DOHH2 (cell line): ENCODE data around the gene METTL18.

Source experiments
- H3F3A ChIP-seq: fragments of 200-600 bp; sonication (generic), shearing (Covaris generic); 2 replicates; pipeline ENCODE4 v1.6.0; 2016; ENCODE audit warnings: antibody characterized with exemption, mild to moderate bottlenecking; ENCODE audit not compliant: control insufficient read depth, insufficient read depth
- H3K27ac ChIP-seq: fragments of 200-600 bp; sonication (generic); 2 replicates; pipeline ENCODE4 v1.5.1; 2014; ENCODE audit warnings: low read depth, mild to moderate bottlenecking, low read length, moderate library complexity
- H3K27me3 ChIP-seq: fragments of 200-600 bp; sonication (generic); 2 replicates; pipeline ENCODE4 v1.6.1; 2014; ENCODE audit warnings: mild to moderate bottlenecking, low read length, mixed read lengths; ENCODE audit not compliant: control insufficient read depth
- H3K36me3 ChIP-seq: fragments of 200-600 bp; sonication (generic); 2 replicates; pipeline ENCODE4 v1.6.1; 2014; ENCODE audit warnings: mild to moderate bottlenecking, low read length, moderate library complexity, mixed read lengths; ENCODE audit not compliant: control insufficient read depth
- H3K4me1 ChIP-seq: fragments of 200-600 bp; sonication (generic); 2 replicates; pipeline ENCODE4 v1.6.1; 2014; ENCODE audit warnings: mild to moderate bottlenecking, low read length, mixed read lengths; ENCODE audit not compliant: control insufficient read depth
- H3K4me2 ChIP-seq: fragments of 200-600 bp; sonication (generic); 2 replicates; pipeline ENCODE4 v1.6.0; 2014; ENCODE audit warnings: mild to moderate bottlenecking, low read length, moderate library complexity
- H3K4me3 ChIP-seq: fragments of 200-600 bp; sonication (generic); 2 replicates; pipeline ENCODE4 v1.5.1; 2014; ENCODE audit warnings: mild to moderate bottlenecking, low read length, mixed read lengths
- H3K79me2 ChIP-seq: fragments of 200-600 bp; sonication (generic); 2 replicates; pipeline ENCODE4 v1.6.1; 2014; ENCODE audit warnings: mild to moderate bottlenecking, low read length, mixed read lengths; ENCODE audit not compliant: control insufficient read depth
- H3K9me2 ChIP-seq: fragments of 200-600 bp; sonication (generic); replicated peaks from 2 replicates; pipeline ENCODE4 v1.6.1; 2014; ENCODE audit warnings: mild to moderate bottlenecking, low read length, mixed read lengths; ENCODE audit not compliant: control insufficient read depth
- H3K9me3 ChIP-seq: fragments of 200-600 bp; sonication (generic); 2 replicates; pipeline ENCODE4 v1.6.1; 2014; ENCODE audit warnings: antibody characterized with exemption, low read length, mixed read lengths; ENCODE audit not compliant: control insufficient read depth, insufficient read depth
- H4K20me1 ChIP-seq: fragments of 200-600 bp; sonication (generic); 2 replicates; pipeline ENCODE4 v1.6.0; 2014; ENCODE audit warnings: low read depth, mild to moderate bottlenecking, antibody characterized with exemption, low read length, moderate library complexity; ENCODE audit not compliant: control insufficient read depth, insufficient read depth
- EZH2phosphoT487 ChIP-seq: fragments of 200-600 bp; sonication (generic); IDR thresholded peaks from 2 replicates; pipeline ENCODE4 v1.6.1; 2017; ENCODE audit warnings: borderline replicate concordance, mild to moderate bottlenecking, antibody characterized with exemption, low read length, moderate library complexity, mixed read lengths
- TF ChIP-seq, protein P1 (sequence below): fragments of 200-600 bp; sonication (generic); IDR thresholded peaks from one replicate; pipeline ENCODE4 v1.5.1; 2014; ENCODE audit warnings: antibody characterized with exemption, mild to moderate bottlenecking, low read depth, low read length; ENCODE audit not compliant: poor library complexity, severe bottlenecking

METTL18 gene

DNA sequence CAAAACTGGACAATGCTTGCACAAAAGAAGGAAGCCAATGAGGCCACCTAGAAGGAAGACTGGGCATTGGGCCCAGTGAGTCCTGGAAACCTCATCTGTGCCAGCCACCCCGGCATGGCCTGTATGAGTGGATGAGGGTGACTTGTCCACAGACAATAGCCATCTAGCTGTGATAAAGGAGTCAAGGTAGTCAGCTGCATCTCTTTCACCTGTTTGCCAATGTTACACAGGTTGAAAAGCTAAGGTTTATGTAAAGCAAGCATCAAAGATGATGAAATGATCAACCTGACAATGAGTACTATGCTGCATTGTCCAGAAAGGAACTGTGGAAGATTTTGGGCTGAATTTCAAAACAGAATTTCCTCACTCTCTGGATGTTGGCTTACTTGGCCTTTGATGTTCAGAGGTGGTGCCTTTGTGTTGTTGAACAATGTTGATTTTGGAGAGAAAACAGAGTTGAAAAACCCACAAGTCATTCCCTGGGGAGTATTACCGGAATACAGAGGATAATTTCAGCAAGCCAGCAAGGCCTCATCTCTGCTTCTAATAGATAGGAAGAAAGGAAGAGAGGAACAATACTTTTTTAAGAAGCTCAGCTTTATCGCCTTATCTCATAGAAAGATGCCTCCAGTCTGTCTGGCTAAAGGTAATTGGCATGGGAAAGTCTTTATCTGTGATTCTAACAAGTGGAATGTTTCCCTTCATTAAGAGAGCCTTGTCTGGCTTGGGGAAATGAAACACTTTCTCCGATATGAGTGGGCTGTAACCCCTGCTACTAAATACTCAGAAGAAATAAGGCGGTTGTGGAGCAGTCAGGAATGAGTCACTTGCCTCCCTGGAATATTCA lies 49.5 kb downstream of the METTL18 start:
- H4K20me1 ChIP-seq: no peaks in the 10 kb centered on the region
- H3K27me3 ChIP-seq: peaks cover 3% of the 10 kb centered on the region; the same call in 1 of the 2 replicates
- no peak for TF ChIP-seq EZH2phosphoT487
- TF ChIP-seq, protein P1, sequence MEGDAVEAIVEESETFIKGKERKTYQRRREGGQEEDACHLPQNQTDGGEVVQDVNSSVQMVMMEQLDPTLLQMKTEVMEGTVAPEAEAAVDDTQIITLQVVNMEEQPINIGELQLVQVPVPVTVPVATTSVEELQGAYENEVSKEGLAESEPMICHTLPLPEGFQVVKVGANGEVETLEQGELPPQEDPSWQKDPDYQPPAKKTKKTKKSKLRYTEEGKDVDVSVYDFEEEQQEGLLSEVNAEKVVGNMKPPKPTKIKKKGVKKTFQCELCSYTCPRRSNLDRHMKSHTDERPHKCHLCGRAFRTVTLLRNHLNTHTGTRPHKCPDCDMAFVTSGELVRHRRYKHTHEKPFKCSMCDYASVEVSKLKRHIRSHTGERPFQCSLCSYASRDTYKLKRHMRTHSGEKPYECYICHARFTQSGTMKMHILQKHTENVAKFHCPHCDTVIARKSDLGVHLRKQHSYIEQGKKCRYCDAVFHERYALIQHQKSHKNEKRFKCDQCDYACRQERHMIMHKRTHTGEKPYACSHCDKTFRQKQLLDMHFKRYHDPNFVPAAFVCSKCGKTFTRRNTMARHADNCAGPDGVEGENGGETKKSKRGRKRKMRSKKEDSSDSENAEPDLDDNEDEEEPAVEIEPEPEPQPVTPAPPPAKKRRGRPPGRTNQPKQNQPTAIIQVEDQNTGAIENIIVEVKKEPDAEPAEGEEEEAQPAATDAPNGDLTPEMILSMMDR: no peak
- no peak overlapping the region for H3K4me3 ChIP-seq
- H3K4me1 ChIP-seq: no peaks in the 10 kb centered on the region
- H3K36me3 ChIP-seq: no peaks in the 10 kb centered on the region
- no peaks in the 10 kb centered on the region for H3K79me2 ChIP-seq
- H3K4me2 ChIP-seq: no peak overlapping the region
- H3K27ac ChIP-seq: no peak overlapping the region
- no peaks in the 10 kb centered on the region for H3K9me3 ChIP-seq
- no peaks in the 10 kb centered on the region for H3F3A ChIP-seq
- no peaks in the 10 kb centered on the region for H3K9me2 ChIP-seq
